Fibroblast of villous mesenchyme (primary cell): ENCODE results near the gene GRB14. TPM values are rescaled to one million over a fixed set of nuclear protein-coding genes. Genes with fewer than 3 reads are reported as not detected.
A peak's percentile ranks its signal among the peaks of the same experiment; 100 is the strongest.

ENCODE experiments used
- DNase-seq: peaks from one replicate; pipeline ENCODE4 v3.0.0-alpha.2; 2010; ENCODE audit warnings: low read depth
- H3K4me3 ChIP-seq: 2 replicates; pipeline ENCODE4 v1.5.1; 2011; ENCODE audit warnings: low read depth, mild to moderate bottlenecking, low read length
- CTCF ChIP-seq: IDR thresholded peaks from 2 replicates; pipeline ENCODE4 v1.5.1; 2012; ENCODE audit warnings: low read depth, mild to moderate bottlenecking, low read length; ENCODE audit not compliant: insufficient read depth
- total RNA-seq: library from RNA; depleted of rRNA; stranded (reverse); fragments of >200 nt; gene quantifications from 2 replicates; pipeline ENCODE4 v1.2.3, GENCODE V29; 2012

Gene GRB14
- total RNA-seq, 1 donor, result not detected

- DNase-seq, result no peak
- no peak overlapping the region for H3K4me3 ChIP-seq
- TF ChIP-seq CTCF, result no peak
Measured at GRCh38 chr2:164545484-164545883, 75.8 kb downstream of the GRB14 start.

- TF ChIP-seq CTCF, result no peak
- DNase-seq, result peak; percentile 63
- no peak overlapping the region for H3K4me3 ChIP-seq
Measured at GRCh38 chr2:164542581-164543021, 78.7 kb downstream of the GRB14 start.

GRCh38 chr2:164538240-164538866 lies 82.9 kb downstream of the GRB14 start:
- no peak overlapping the region for H3K4me3 ChIP-seq
- peak; percentile 44 for DNase-seq
- peak; percentile 74 for TF ChIP-seq CTCF

- H3K4me3 ChIP-seq, result no peak overlapping the region
Measured at GRCh38 chr2:164535280-164536025, 85.8 kb downstream of the GRB14 start.

GRCh38 chr2:164530464-164530863 lies 90.8 kb downstream of the GRB14 start:
- no peak for TF ChIP-seq CTCF
- DNase-seq, result no peak
- no peak overlapping the region for H3K4me3 ChIP-seq

More at GRCh38 chr2:164535280-164536025, 85.8 kb downstream of the GRB14 start:
- TF ChIP-seq CTCF, result no peak
- DNase-seq, result no peak

GRCh38 chr2:164523726-164524125 lies 97.6 kb downstream of the GRB14 start:
- no peak for DNase-seq
- no peak overlapping the region for H3K4me3 ChIP-seq

More at GRCh38 chr2:164523726-164524125, 97.6 kb downstream of the GRB14 start:
- no peak for TF ChIP-seq CTCF
